ENCODE data around the gene LDLRAD4.

DNA sequence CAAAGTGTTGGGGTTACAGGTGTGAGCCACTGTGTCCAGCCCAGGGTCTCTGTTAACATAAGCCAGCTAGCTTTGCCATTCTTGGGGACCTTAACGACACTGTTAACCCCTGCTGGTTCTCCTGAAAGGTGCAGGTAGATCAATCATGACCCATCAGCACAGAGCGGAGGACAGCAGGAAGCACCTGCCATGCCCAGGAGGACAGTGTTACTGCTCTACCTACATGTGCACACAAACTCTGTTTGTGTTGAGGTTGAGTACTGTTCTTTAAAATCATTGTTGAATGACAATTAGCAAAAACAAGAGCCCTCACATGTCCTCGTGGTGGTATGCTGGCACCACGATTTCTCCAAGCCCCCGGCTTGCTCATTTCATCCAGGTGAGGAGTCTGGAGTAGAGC lies 386.9 kb downstream of the LDLRAD4 start:
- TF ChIP-seq CTCF (IDR thresholded peaks at IDR 0.05 in 2 of 3, conservative IDR thresholded peaks at IDR 0.05 in 1 of 3; ENCODE audit: insufficient read depth in 2 of 3, low read depth in 1 of 3, low read length in 3 of 3) (no peak), ZNF311 (CRISPR knock-in tag; IDR thresholded peaks at IDR 0.05) (no peak), POLR2AphosphoS2 (IDR thresholded peaks at IDR 0.05; ENCODE audit: low read length) (no peak), SOX6 (IDR thresholded peaks at IDR 0.05) (no peak)

All from K562 (cell line).